Mesenchymal stem cell (in vitro differentiated cells and primary cell): ENCODE measurements around the gene GALNT16.
A peak's percentile ranks its signal among the peaks of the same experiment; 100 is the strongest.

Experiments used
- DNase-seq: peaks from one replicate; pipeline ENCODE4 v3.0.0-alpha.2; 2013
- H2AFZ ChIP-seq: one replicate; pipeline ENCODE4 v1.6.1; 2013; ENCODE audit warnings: low read depth, mild to moderate bottlenecking, control low read depth, inconsistent platforms, low read length, moderate library complexity
- H2AK5ac ChIP-seq: 2 replicates; pipeline ENCODE4 v1.6.1; 2013; ENCODE audit warnings: low read length, moderate library complexity, mild to moderate bottlenecking, inconsistent platforms; ENCODE audit not compliant: severe bottlenecking
- H2BK120ac ChIP-seq: one replicate; pipeline ENCODE4 v1.6.1; 2013; ENCODE audit warnings: low read depth, mild to moderate bottlenecking, inconsistent platforms, low read length, moderate library complexity
- H2BK12ac ChIP-seq, 2 experiments: one replicate each; pipeline ENCODE4 v1.6.1; 2013; ENCODE audit warnings: inconsistent platforms in 2 of 2, low read length in 2 of 2, mild to moderate bottlenecking in 2 of 2, moderate library complexity in 2 of 2, control low read depth in 1 of 2
- H2BK15ac ChIP-seq: one replicate; pipeline ENCODE4 v1.6.1; 2013; ENCODE audit warnings: mild to moderate bottlenecking, low read depth, inconsistent platforms; ENCODE audit not compliant: poor library complexity, severe bottlenecking
- H2BK5ac ChIP-seq: 2 replicates; pipeline ENCODE4 v1.6.1; 2013; ENCODE audit warnings: low read depth, mild to moderate bottlenecking, low read length, control low read depth, inconsistent platforms; ENCODE audit not compliant: poor library complexity, severe bottlenecking
- H3K14ac ChIP-seq, 2 experiments: one replicate each; pipeline ENCODE4 v1.6.1; 2013; ENCODE audit warnings: inconsistent platforms in 2 of 2, low read length in 2 of 2, control low read depth in 1 of 2, mild to moderate bottlenecking in 1 of 2, moderate library complexity in 1 of 2
- H3K18ac ChIP-seq, 2 experiments: one replicate each; pipeline ENCODE4 v1.6.1; 2013; ENCODE audit warnings: inconsistent platforms in 2 of 2, low read length in 2 of 2, control low read depth in 1 of 2, low read depth in 1 of 2, mild to moderate bottlenecking in 1 of 2
- H3K23ac ChIP-seq, 2 experiments: one replicate each; pipeline ENCODE4 v1.6.1; 2013; ENCODE audit warnings: inconsistent platforms in 2 of 2, low read length in 2 of 2, mild to moderate bottlenecking in 2 of 2, moderate library complexity in 2 of 2, control low read depth in 1 of 2
- H3K27ac ChIP-seq: 2 replicates; pipeline ENCODE4 v1.5.1; 2013; ENCODE audit warnings: mild to moderate bottlenecking, moderate library complexity, low read length, control low read depth, inconsistent platforms; ENCODE audit not compliant: poor library complexity, severe bottlenecking
- H3K27me3 ChIP-seq, 2 experiments: 2 replicates each; pipeline versions ENCODE4 v1.6.1 to v1.7.0; 2013; ENCODE audit warnings: low read length in 2 of 2, mild to moderate bottlenecking in 2 of 2, moderate library complexity in 2 of 2, control low read depth in 1 of 2, inconsistent platforms in 1 of 2; ENCODE audit not compliant: control insufficient read depth in 1 of 2, insufficient read depth in 1 of 2
- H3K36me3 ChIP-seq, 2 experiments: 2 replicates each; pipeline versions ENCODE4 v1.6.1 to v1.7.0; 2013; ENCODE audit warnings: low read length in 2 of 2, control low read depth in 1 of 2, inconsistent platforms in 1 of 2, low read depth in 1 of 2, mild to moderate bottlenecking in 1 of 2; ENCODE audit not compliant: insufficient read depth in 2 of 2, control insufficient read depth in 1 of 2
- H3K4ac ChIP-seq, 2 experiments: one replicate each; pipeline ENCODE4 v1.6.1; 2013; ENCODE audit warnings: inconsistent platforms in 2 of 2, low read length in 2 of 2, mild to moderate bottlenecking in 2 of 2, moderate library complexity in 2 of 2, control low read depth in 1 of 2, low read depth in 1 of 2
- H3K4me1 ChIP-seq: 2 replicates; pipeline ENCODE4 v1.6.1; 2013; ENCODE audit warnings: low read depth, low read length, control low read depth; ENCODE audit not compliant: control insufficient read depth, insufficient read depth
- H3K4me2 ChIP-seq: 2 replicates; pipeline ENCODE4 v1.6.1; 2013; ENCODE audit warnings: low read length, mild to moderate bottlenecking, inconsistent platforms; ENCODE audit not compliant: poor library complexity, severe bottlenecking
- H3K4me3 ChIP-seq, 2 experiments: 2 replicates each; pipeline versions ENCODE4 v1.5.1 to v1.7.0; 2013; ENCODE audit warnings: low read length in 2 of 2, mild to moderate bottlenecking in 2 of 2, control low read depth in 1 of 2, low read depth in 1 of 2; ENCODE audit not compliant: insufficient read depth in 1 of 2
- H3K79me1 ChIP-seq: replicated peaks from 2 replicates; pipeline ENCODE4 v1.6.1; 2013; ENCODE audit warnings: mild to moderate bottlenecking, control low read depth, low read length, inconsistent platforms; ENCODE audit not compliant: poor library complexity, severe bottlenecking
- H3K9ac ChIP-seq: 2 replicates; pipeline ENCODE4 v1.7.0; 2013; ENCODE audit warnings: mild to moderate bottlenecking, low read length, moderate library complexity
- H3K9me3 ChIP-seq: 2 replicates; pipeline ENCODE4 v1.7.0; 2013; ENCODE audit warnings: mild to moderate bottlenecking, low read length; ENCODE audit not compliant: control insufficient read depth
- H4K8ac ChIP-seq: one replicate; pipeline ENCODE4 v1.6.1; 2013; ENCODE audit warnings: inconsistent platforms, mild to moderate bottlenecking, low read length, moderate library complexity
- H4K91ac ChIP-seq: one replicate; pipeline ENCODE4 v1.6.1; 2013; ENCODE audit warnings: mild to moderate bottlenecking, low read length, inconsistent platforms
- WGBS: methylation state at CpG from one replicate; pipeline ENCODE4 v1.1.7; 2013; ENCODE audit warnings: mixed read lengths; 5-methylcytosine and 5-hydroxymethylcytosine counted together

The GALNT16 gene

DNA sequence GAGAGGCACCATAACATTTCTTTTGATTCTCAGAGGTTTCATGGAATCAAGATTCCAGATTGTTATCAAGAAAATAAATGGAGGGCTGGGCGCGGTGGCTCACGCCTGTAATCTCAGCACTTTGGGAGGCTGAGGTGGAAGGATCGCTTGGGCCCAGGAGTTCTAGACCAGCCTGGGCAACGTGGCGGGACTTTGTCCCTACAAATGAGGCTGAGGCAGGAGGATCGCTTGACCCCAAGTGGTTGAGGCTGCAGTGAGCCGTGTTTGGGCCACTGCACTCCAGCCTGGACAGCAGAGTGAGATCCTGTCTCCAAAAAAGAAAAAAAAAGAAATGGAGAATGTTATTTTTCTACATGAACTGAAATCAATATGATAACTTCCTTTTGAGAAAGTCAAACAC, 139.8 kb downstream of the GALNT16 start:
- Histone ChIP-seq H3K9me3 (no peaks in the 10 kb centered on the region), H2BK12ac (no peak overlapping the region), H3K4ac (no peak overlapping the region), H3K4me3 (peak overlapping the region; percentile 47 to 93), H2AK5ac (no peak overlapping the region), H4K91ac (no peak overlapping the region), H2BK120ac (no peak overlapping the region), H4K8ac (no peak overlapping the region), H3K18ac (no peak overlapping the region), H3K23ac (no peak overlapping the region), H2BK15ac (no peak overlapping the region), H2BK5ac (no peak overlapping the region), H3K79me1 (peaks cover 2% of the 10 kb centered on the region), H3K27me3 (no peaks in the 10 kb centered on the region), H3K14ac (peak overlapping the region in 1 of 2 experiments; percentile 48), H3K27ac (no peak overlapping the region), H3K4me2 (peak overlapping the region; percentile 66), H2AFZ (no peak overlapping the region), H3K36me3 (peaks cover 6 to 23% of the 10 kb centered on the region in 2 experiments), H3K9ac (peak overlapping the region; percentile 98), H3K4me1 (peaks cover 7% of the 10 kb centered on the region)
- 95% methylated on average over 7 of the region's 8 CpGs for WGBS
- no peak for DNase-seq

GRCh38 chr14:69400154-69400553, 140.2 kb downstream of the GALNT16 start:
- Histone ChIP-seq H3K36me3 (peaks cover 3 to 23% of the 10 kb centered on the region in 2 experiments), H2AFZ (no peak overlapping the region), H3K18ac (no peak overlapping the region), H4K8ac (no peak overlapping the region), H2BK120ac (no peak overlapping the region), H3K4me1 (peaks cover 7% of the 10 kb centered on the region), H3K79me1 (no peaks in the 10 kb centered on the region), H3K23ac (no peak overlapping the region), H3K14ac (no peak overlapping the region), H3K27ac (no peak overlapping the region), H3K4ac (peak overlapping the region in 1 of 2 experiments; percentile 22), H3K9me3 (no peaks in the 10 kb centered on the region), H2BK15ac (no peak overlapping the region), H4K91ac (no peak overlapping the region), H3K27me3 (no peaks in the 10 kb centered on the region), H3K9ac (peak overlapping the region; percentile 98), H2BK5ac (no peak overlapping the region), H2BK12ac (no peak overlapping the region), H3K4me3 (peak overlapping the region in 1 of 2 experiments; percentile 93), H3K4me2 (peak overlapping the region; percentile 66), H2AK5ac (no peak overlapping the region)
- WGBS = 88% methylated on average over 6 of the region's 6 CpGs
- no peak for DNase-seq

GRCh38 chr14:69401841-69402240, 141.9 kb downstream of the GALNT16 start:
- no peak overlapping the region for H2AFZ ChIP-seq
- no CpG with 5 or more reads among the region's 2 CpGs for WGBS
- no peaks in the 10 kb centered on the region for H3K9me3 ChIP-seq
- peaks cover 0 to 9% of the 10 kb centered on the region in 2 experiments for H3K36me3 ChIP-seq
- DNase-seq = no peak
- peak overlapping the region; percentile 98 for H3K9ac ChIP-seq
- no peak overlapping the region for H2AK5ac ChIP-seq
- no peak overlapping the region for H3K18ac ChIP-seq
- no peak overlapping the region for H3K14ac ChIP-seq
- H2BK12ac ChIP-seq = no peak overlapping the region
- no peak overlapping the region for H3K4ac ChIP-seq
- no peaks in the 10 kb centered on the region for H3K79me1 ChIP-seq
- peak overlapping the region; percentile 44 for H3K4me2 ChIP-seq
- no peak overlapping the region for H4K91ac ChIP-seq
- H3K23ac ChIP-seq = no peak overlapping the region
- H3K27ac ChIP-seq = no peak overlapping the region
- no peaks in the 10 kb centered on the region for H3K27me3 ChIP-seq
- H2BK120ac ChIP-seq = no peak overlapping the region
- no peak overlapping the region for H4K8ac ChIP-seq
- H2BK15ac ChIP-seq = no peak overlapping the region
- H3K4me1 ChIP-seq = peaks cover 6% of the 10 kb centered on the region
- H2BK5ac ChIP-seq = no peak overlapping the region
- peak overlapping the region in 1 of 2 experiments; percentile 93 for H3K4me3 ChIP-seq

DNA sequence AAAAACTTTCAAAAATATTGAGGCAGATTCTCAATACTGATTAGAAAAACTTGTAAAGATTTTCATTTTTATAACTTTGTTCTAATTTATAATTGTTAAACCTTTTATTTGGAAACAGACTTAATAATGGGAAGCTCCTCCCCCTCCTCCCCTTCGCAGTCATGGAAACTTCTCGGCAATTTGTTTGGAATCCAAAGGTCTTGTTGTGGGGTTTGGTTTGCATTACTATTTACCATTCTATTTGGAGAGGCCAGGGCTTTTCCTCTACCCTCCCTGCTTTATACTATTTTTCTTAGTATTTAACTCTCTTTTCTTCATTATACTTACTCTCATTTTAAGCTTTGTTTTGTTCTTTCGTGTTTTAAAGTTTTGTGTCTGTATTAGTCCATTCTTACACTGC, 144.5 kb downstream of the GALNT16 start:
- Histone ChIP-seq H3K4me3 (no peak overlapping the region), H3K9ac (no peak overlapping the region), H2AFZ (no peak overlapping the region), H3K79me1 (peaks cover 4% of the 10 kb centered on the region), H2BK12ac (no peak overlapping the region), H3K27ac (no peak overlapping the region), H3K4me1 (peaks cover 6% of the 10 kb centered on the region), H3K4ac (no peak overlapping the region), H2AK5ac (no peak overlapping the region), H3K18ac (no peak overlapping the region), H4K91ac (no peak overlapping the region), H3K9me3 (no peaks in the 10 kb centered on the region), H2BK5ac (no peak overlapping the region), H3K27me3 (no peaks in the 10 kb centered on the region), H3K23ac (no peak overlapping the region), H4K8ac (no peak overlapping the region), H3K14ac (no peak overlapping the region), H2BK15ac (no peak overlapping the region), H3K4me2 (no peak overlapping the region), H3K36me3 (peaks cover 0 to 9% of the 10 kb centered on the region in 2 experiments), H2BK120ac (no peak overlapping the region)
- no CpG with 5 or more reads among the region's 3 CpGs for WGBS
- DNase-seq = no peak
